NAMALWA (cell line): ENCODE results near the gene AMBRA1.

Experiments used
- DNase-seq: peaks from one replicate; pipeline ENCODE4 v3.0.0-alpha.2; 2015; ENCODE audit warnings: low spot score

The AMBRA1 gene

GRCh38 chr11:46475051-46475925, 118.5 kb downstream of the AMBRA1 start:
- no peak for DNase-seq

- DNase-seq, result no peak
These were observed 121.2 kb downstream of the AMBRA1 start for GRCh38 chr11:46472662-46472994.

GRCh38 chr11:46471943-46472661, 121.7 kb downstream of the AMBRA1 start:
- no peak for DNase-seq

GRCh38 chr11:46469926-46470325, 123.9 kb downstream of the AMBRA1 start:
- DNase-seq, result no peak

- DNase-seq, result no peak
These were observed 128.1 kb downstream of the AMBRA1 start for GRCh38 chr11:46465683-46466082.

- DNase-seq, result no peak
These were observed 130.0 kb downstream of the AMBRA1 start for GRCh38 chr11:46463701-46464421.

GRCh38 chr11:46461461-46461927, 132.3 kb downstream of the AMBRA1 start:
- no peak for DNase-seq

- no peak for DNase-seq
These were observed 135.3 kb downstream of the AMBRA1 start for GRCh38 chr11:46458491-46458890.

GRCh38 chr11:46457659-46458424, 136.0 kb downstream of the AMBRA1 start:
- no peak for DNase-seq

- no peak for DNase-seq
These were observed 136.8 kb downstream of the AMBRA1 start for GRCh38 chr11:46457021-46457420.

GRCh38 chr11:46456269-46457001, 137.4 kb downstream of the AMBRA1 start:
- no peak for DNase-seq

GRCh38 chr11:46455834-46456233, 138.0 kb downstream of the AMBRA1 start:
- DNase-seq, result no peak

GRCh38 chr11:46452918-46453517, 140.8 kb downstream of the AMBRA1 start:
- no peak for DNase-seq

GRCh38 chr11:46451759-46452158, 142.1 kb downstream of the AMBRA1 start:
- no peak for DNase-seq

GRCh38 chr11:46450846-46451477, 142.9 kb downstream of the AMBRA1 start:
- no peak for DNase-seq

GRCh38 chr11:46447544-46447943, 146.3 kb downstream of the AMBRA1 start:
- DNase-seq, result no peak

GRCh38 chr11:46445920-46446771, 147.7 kb downstream of the AMBRA1 start:
- DNase-seq, result no peak

- no peak for DNase-seq
These were observed 148.5 kb downstream of the AMBRA1 start for GRCh38 chr11:46445192-46445919.

GRCh38 chr11:46444305-46444704, 149.5 kb downstream of the AMBRA1 start:
- DNase-seq, result no peak
